WTC11 (cell line): ENCODE measurements around the gene IFT27. TPM values are rescaled to one million over a fixed set of nuclear protein-coding genes. Genes with fewer than 3 reads are reported as not detected.

Source experiments
- ATAC-seq: fragments of 200-7000 bp; cut with Tn5 transposase; 2 replicates; pipeline ENCODE4 v1.10.0; 2021; ENCODE audit warnings: mild to moderate bottlenecking, moderate library complexity
- CTCF ChIA-PET: fragments of 300-600 bp; sonication (Branson Sonifier 250); formaldehyde crosslinking; loops from one replicate; lab custom pipeline; 2021; ENCODE audit warnings: antibody characterized with exemption; lab: Charles Lee
- POLR2A ChIA-PET: fragments of 350-600 bp; sonication (Branson Sonifier 250); formaldehyde crosslinking; loops from one replicate; lab custom pipeline; 2021; ENCODE audit warnings: antibody characterized with exemption; lab: Charles Lee
- DNase-seq: peaks from one replicate; pipeline ENCODE4 v3.0.0; 2021; ENCODE audit warnings: low spot score
- H3K27ac Mint-ChIP-seq: 2 replicates; pipeline ENCODE4 v1.8.0; 2021; ENCODE audit warnings: mixed read lengths
- H3K27me3 Mint-ChIP-seq: 2 replicates; pipeline ENCODE4 v1.8.0; 2021; ENCODE audit warnings: low read depth, mild to moderate bottlenecking, moderate library complexity, mixed read lengths
- H3K36me3 Mint-ChIP-seq: 2 replicates; pipeline ENCODE4 v1.8.0; 2021; ENCODE audit warnings: mixed read lengths
- H3K4me1 Mint-ChIP-seq: 2 replicates; pipeline ENCODE4 v1.8.0; 2022; ENCODE audit warnings: mixed read lengths
- H3K4me3 Mint-ChIP-seq: 2 replicates; pipeline ENCODE4 v1.8.0; 2021; ENCODE audit warnings: mild to moderate bottlenecking, moderate library complexity, mixed read lengths
- H3K9me3 Mint-ChIP-seq: 2 replicates; pipeline ENCODE4 v1.8.0; 2021; ENCODE audit warnings: mixed read lengths
- ATF1 ChIP-seq: sonication (generic); formaldehyde crosslinking; IDR thresholded peaks from 2 replicates; pipeline ENCODE4 v1.8.1; 2023; ENCODE audit warnings: mild to moderate bottlenecking, moderate library complexity, missing genetic modification reagents
- ATF3 ChIP-seq: sonication (generic); formaldehyde crosslinking; conservative IDR thresholded peaks from 2 replicates; pipeline ENCODE4 v1.8.1; 2022; ENCODE audit warnings: mild to moderate bottlenecking, missing genetic modification reagents
- GRHL2 ChIP-seq: fragments of 250-450 bp; sonication (Bioruptor Pico); IDR thresholded peaks from 2 replicates; pipeline ENCODE4 v1.8.0; 2022; ENCODE audit warnings: mild to moderate bottlenecking, moderate library complexity; ENCODE audit not compliant: insufficient replicate concordance, severe bottlenecking
- HMGA2 ChIP-seq: fragments of 250-450 bp; sonication (Bioruptor Pico); IDR thresholded peaks from 2 replicates; pipeline ENCODE4 v1.4.0; 2021; ENCODE audit warnings: mild to moderate bottlenecking, moderate library complexity
- JUN ChIP-seq: sonication (generic); formaldehyde crosslinking; IDR thresholded peaks from 2 replicates; pipeline ENCODE4 v1.8.0; 2023; ENCODE audit warnings: mild to moderate bottlenecking, missing genetic modification reagents
- MAX ChIP-seq: sonication (generic); formaldehyde crosslinking; IDR thresholded peaks from 2 replicates; pipeline ENCODE4 v1.8.0; 2022; ENCODE audit warnings: mild to moderate bottlenecking, missing genetic modification reagents
- MYBL2 ChIP-seq: sonication (generic); formaldehyde crosslinking; IDR thresholded peaks from 2 replicates; pipeline ENCODE4 v1.8.1; 2023; ENCODE audit warnings: mild to moderate bottlenecking, moderate library complexity, missing genetic modification reagents
- NFE2L1 ChIP-seq: sonication (generic); formaldehyde crosslinking; IDR thresholded peaks from 2 replicates; pipeline ENCODE4 v1.8.1; 2023; ENCODE audit warnings: missing genetic modification reagents
- NFYB ChIP-seq: sonication (generic); formaldehyde crosslinking; conservative IDR thresholded peaks from 2 replicates; pipeline ENCODE4 v1.8.0; 2022; ENCODE audit warnings: low read depth, missing genetic modification reagents
- NR1H2 ChIP-seq: sonication (generic); formaldehyde crosslinking; IDR thresholded peaks from 2 replicates; pipeline ENCODE4 v1.9.0; 2021; ENCODE audit warnings: mild to moderate bottlenecking, moderate library complexity, missing genetic modification reagents
- NR3C1 ChIP-seq: sonication (generic); formaldehyde crosslinking; conservative IDR thresholded peaks from 2 replicates; pipeline ENCODE4 v1.8.1; 2023; ENCODE audit warnings: low read depth, mild to moderate bottlenecking, missing genetic modification reagents
- OVOL2 ChIP-seq: fragments of 250-450 bp; sonication (Bioruptor Pico); IDR thresholded peaks from 2 replicates; pipeline ENCODE4 v1.9.0; 2021; ENCODE audit warnings: mild to moderate bottlenecking, borderline replicate concordance
- PREB ChIP-seq: sonication (generic); formaldehyde crosslinking; IDR thresholded peaks from 2 replicates; pipeline ENCODE4 v1.8.1; 2022; ENCODE audit warnings: mild to moderate bottlenecking, missing genetic modification reagents, moderate library complexity, borderline replicate concordance
- RORB ChIP-seq: fragments of 250-450 bp; sonication (Bioruptor Pico); IDR thresholded peaks from 2 replicates; pipeline ENCODE4 v1.9.0; 2021; ENCODE audit warnings: mild to moderate bottlenecking
- SMAD4 ChIP-seq: sonication (generic); formaldehyde crosslinking; IDR thresholded peaks from 2 replicates; pipeline ENCODE4 v1.8.0; 2022; ENCODE audit warnings: mild to moderate bottlenecking, missing genetic modification reagents
- TCF7 ChIP-seq: sonication (generic); formaldehyde crosslinking; IDR thresholded peaks from 2 replicates; pipeline ENCODE4 v1.8.0; 2022; ENCODE audit warnings: mild to moderate bottlenecking, low read depth, missing genetic modification reagents, moderate library complexity
- ZNF263 ChIP-seq: sonication (generic); formaldehyde crosslinking; IDR thresholded peaks from 2 replicates; pipeline ENCODE4 v1.8.1; 2022; ENCODE audit warnings: low read depth, mild to moderate bottlenecking, moderate library complexity, missing genetic modification reagents
- ZNF671 ChIP-seq: fragments of 250-450 bp; sonication (Bioruptor Pico); IDR thresholded peaks from 2 replicates; pipeline ENCODE4 v1.8.0; 2021; ENCODE audit warnings: mild to moderate bottlenecking
- total RNA-seq: library from RNA; stranded (reverse); gene quantifications from 3 replicates; pipeline ENCODE4 v1.2.3, GENCODE V29; 2021
- TF ChIP-seq, protein P1 (sequence below): fragments of 250-450 bp; sonication (Bioruptor Pico); IDR thresholded peaks from 2 replicates; pipeline ENCODE4 v1.9.0; 2021; ENCODE audit warnings: mild to moderate bottlenecking, borderline replicate concordance
- TF ChIP-seq, protein P2 (sequence below): sonication (generic); formaldehyde crosslinking; IDR thresholded peaks from 2 replicates; pipeline ENCODE4 v1.8.0; 2022; ENCODE audit warnings: mild to moderate bottlenecking, missing genetic modification reagents
- TF ChIP-seq, protein P3 (sequence below): sonication (generic); formaldehyde crosslinking; IDR thresholded peaks from 2 replicates; pipeline ENCODE4 v1.8.1; 2023; ENCODE audit warnings: mild to moderate bottlenecking, missing genetic modification reagents
- TF ChIP-seq, protein P4 (sequence below): sonication (generic); formaldehyde crosslinking; IDR thresholded peaks from 2 replicates; pipeline ENCODE4 v1.8.0; 2022; ENCODE audit warnings: mild to moderate bottlenecking, missing genetic modification reagents

The IFT27 gene
- total RNA-seq, 1 experiment from 2014 or later, result 47.9 TPM

- TF ChIP-seq JUN (CRISPR knock-in tag) (no peak), NR1H2 (CRISPR knock-in tag) (no peak), RORB (CRISPR knock-in tag) (no peak)
- TF ChIP-seq, protein P1, sequence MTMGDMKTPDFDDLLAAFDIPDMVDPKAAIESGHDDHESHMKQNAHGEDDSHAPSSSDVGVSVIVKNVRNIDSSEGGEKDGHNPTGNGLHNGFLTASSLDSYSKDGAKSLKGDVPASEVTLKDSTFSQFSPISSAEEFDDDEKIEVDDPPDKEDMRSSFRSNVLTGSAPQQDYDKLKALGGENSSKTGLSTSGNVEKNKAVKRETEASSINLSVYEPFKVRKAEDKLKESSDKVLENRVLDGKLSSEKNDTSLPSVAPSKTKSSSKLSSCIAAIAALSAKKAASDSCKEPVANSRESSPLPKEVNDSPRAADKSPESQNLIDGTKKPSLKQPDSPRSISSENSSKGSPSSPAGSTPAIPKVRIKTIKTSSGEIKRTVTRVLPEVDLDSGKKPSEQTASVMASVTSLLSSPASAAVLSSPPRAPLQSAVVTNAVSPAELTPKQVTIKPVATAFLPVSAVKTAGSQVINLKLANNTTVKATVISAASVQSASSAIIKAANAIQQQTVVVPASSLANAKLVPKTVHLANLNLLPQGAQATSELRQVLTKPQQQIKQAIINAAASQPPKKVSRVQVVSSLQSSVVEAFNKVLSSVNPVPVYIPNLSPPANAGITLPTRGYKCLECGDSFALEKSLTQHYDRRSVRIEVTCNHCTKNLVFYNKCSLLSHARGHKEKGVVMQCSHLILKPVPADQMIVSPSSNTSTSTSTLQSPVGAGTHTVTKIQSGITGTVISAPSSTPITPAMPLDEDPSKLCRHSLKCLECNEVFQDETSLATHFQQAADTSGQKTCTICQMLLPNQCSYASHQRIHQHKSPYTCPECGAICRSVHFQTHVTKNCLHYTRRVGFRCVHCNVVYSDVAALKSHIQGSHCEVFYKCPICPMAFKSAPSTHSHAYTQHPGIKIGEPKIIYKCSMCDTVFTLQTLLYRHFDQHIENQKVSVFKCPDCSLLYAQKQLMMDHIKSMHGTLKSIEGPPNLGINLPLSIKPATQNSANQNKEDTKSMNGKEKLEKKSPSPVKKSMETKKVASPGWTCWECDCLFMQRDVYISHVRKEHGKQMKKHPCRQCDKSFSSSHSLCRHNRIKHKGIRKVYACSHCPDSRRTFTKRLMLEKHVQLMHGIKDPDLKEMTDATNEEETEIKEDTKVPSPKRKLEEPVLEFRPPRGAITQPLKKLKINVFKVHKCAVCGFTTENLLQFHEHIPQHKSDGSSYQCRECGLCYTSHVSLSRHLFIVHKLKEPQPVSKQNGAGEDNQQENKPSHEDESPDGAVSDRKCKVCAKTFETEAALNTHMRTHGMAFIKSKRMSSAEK (CRISPR knock-in tag), result no peak
Measured at GRCh38 chr22:36744791-36745190, 31.1 kb downstream of the IFT27 start (continued).

- CTCF ChIA-PET, result interaction anchor here (0.6 to 3.4 kb wide), 5 partner anchors 13 to 709 kb away, joined by 3 to 20 read pairs (median 3); partner anchors contain the start of genes IFT27 and TST
- H3K9me3 Mint-ChIP-seq, result peaks cover 14% of the 10 kb centered on the region
Measured at GRCh38 chr22:36744413-36744765, 31.5 kb downstream of the IFT27 start.

More at GRCh38 chr22:36744413-36744765, 31.5 kb downstream of the IFT27 start:
- no peak for ATAC-seq
- TF ChIP-seq HMGA2 (no peak), MAX (CRISPR knock-in tag) (no peak), OVOL2 (CRISPR knock-in tag) (no peak), ATF3 (CRISPR knock-in tag) (no peak), NFE2L1 (no peak), GRHL2 (CRISPR knock-in tag) (no peak), NR3C1 (CRISPR knock-in tag) (no peak), ZNF263 (CRISPR knock-in tag) (no peak), PREB (CRISPR knock-in tag) (no peak), NR1H2 (CRISPR knock-in tag) (no peak), ATF1 (CRISPR knock-in tag) (no peak), MYBL2 (no peak), SMAD4 (no peak), NFYB (CRISPR knock-in tag) (no peak), TCF7 (no peak), ZNF671 (no peak)
- TF ChIP-seq, protein P2, sequence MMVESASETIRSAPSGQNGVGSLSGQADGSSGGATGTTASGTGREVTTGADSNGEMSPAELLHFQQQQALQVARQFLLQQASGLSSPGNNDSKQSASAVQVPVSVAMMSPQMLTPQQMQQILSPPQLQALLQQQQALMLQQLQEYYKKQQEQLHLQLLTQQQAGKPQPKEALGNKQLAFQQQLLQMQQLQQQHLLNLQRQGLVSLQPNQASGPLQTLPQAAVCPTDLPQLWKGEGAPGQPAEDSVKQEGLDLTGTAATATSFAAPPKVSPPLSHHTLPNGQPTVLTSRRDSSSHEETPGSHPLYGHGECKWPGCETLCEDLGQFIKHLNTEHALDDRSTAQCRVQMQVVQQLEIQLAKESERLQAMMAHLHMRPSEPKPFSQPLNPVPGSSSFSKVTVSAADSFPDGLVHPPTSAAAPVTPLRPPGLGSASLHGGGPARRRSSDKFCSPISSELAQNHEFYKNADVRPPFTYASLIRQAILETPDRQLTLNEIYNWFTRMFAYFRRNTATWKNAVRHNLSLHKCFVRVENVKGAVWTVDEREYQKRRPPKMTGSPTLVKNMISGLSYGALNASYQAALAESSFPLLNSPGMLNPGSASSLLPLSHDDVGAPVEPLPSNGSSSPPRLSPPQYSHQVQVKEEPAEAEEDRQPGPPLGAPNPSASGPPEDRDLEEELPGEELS (CRISPR knock-in tag), result no peak
- TF ChIP-seq, protein P3, sequence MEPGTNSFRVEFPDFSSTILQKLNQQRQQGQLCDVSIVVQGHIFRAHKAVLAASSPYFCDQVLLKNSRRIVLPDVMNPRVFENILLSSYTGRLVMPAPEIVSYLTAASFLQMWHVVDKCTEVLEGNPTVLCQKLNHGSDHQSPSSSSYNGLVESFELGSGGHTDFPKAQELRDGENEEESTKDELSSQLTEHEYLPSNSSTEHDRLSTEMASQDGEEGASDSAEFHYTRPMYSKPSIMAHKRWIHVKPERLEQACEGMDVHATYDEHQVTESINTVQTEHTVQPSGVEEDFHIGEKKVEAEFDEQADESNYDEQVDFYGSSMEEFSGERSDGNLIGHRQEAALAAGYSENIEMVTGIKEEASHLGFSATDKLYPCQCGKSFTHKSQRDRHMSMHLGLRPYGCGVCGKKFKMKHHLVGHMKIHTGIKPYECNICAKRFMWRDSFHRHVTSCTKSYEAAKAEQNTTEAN (CRISPR knock-in tag), result no peak
- TF ChIP-seq, protein P4, sequence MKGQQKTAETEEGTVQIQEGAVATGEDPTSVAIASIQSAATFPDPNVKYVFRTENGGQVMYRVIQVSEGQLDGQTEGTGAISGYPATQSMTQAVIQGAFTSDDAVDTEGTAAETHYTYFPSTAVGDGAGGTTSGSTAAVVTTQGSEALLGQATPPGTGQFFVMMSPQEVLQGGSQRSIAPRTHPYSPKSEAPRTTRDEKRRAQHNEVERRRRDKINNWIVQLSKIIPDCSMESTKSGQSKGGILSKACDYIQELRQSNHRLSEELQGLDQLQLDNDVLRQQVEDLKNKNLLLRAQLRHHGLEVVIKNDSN (CRISPR knock-in tag), result no peak
- Mint-ChIP-seq H3K27ac (no peak overlapping the region), H3K27me3 (peaks cover 22% of the 10 kb centered on the region), H3K36me3 (peaks cover 3% of the 10 kb centered on the region; the same call in 1 of the 2 replicates), H3K4me1 (no peaks in the 10 kb centered on the region), H3K4me3 (no peak overlapping the region)
- POLR2A ChIA-PET, result no interaction called here
- peak; percentile 6 for DNase-seq
